Measurements from ENCODE around the gene TBC1D8.
"Not testable (repeated sequence)": the region's sequence is repeated elsewhere in the genome, so short reads cannot be mapped to it uniquely, and the experiment has no call there.

TBC1D8 gene

GRCh38 chr2:101087638-101088037, 63.5 kb downstream of the TBC1D8 start:
- H3K27ac ChIP-seq: no peak overlapping the region
- no peak overlapping the region for H3K4me3 ChIP-seq

- H3K4me3 ChIP-seq: no peak overlapping the region
- no peak overlapping the region for H3K27ac ChIP-seq
Observed at GRCh38 chr2:101083613-101084012, 67.6 kb downstream of the TBC1D8 start.

GRCh38 chr2:101082998-101083397, 68.2 kb downstream of the TBC1D8 start:
- no peak overlapping the region for H3K27ac ChIP-seq
- no peak overlapping the region for H3K4me3 ChIP-seq

- H3K4me3 ChIP-seq: no peak overlapping the region
- peak overlapping the region in 1 of 21 experiments; percentile 11 for H3K27ac ChIP-seq
Observed at GRCh38 chr2:101081375-101081907, 69.7 kb downstream of the TBC1D8 start.

- H3K27ac ChIP-seq: peak overlapping the region in 1 of 21 experiments; percentile 22
- no peak overlapping the region for H3K4me3 ChIP-seq
Observed at GRCh38 chr2:101080211-101081068, 70.7 kb downstream of the TBC1D8 start.

GRCh38 chr2:101076581-101076980, 74.6 kb downstream of the TBC1D8 start:
- H3K27ac ChIP-seq: no peak overlapping the region
- H3K4me3 ChIP-seq: no peak overlapping the region

GRCh38 chr2:101064868-101065549, 86.2 kb downstream of the TBC1D8 start:
- Histone ChIP-seq H3K4me3 (no peak overlapping the region), H3K27ac (peak overlapping the region in 12 of 21 experiments; percentile 12 to 72 (median 61))

- Histone ChIP-seq H3K27ac (peak overlapping the region in 12 of 21 experiments; percentile 1 to 72 (median 47)), H3K4me3 (no peak overlapping the region)
Observed at GRCh38 chr2:101064505-101064867, 86.7 kb downstream of the TBC1D8 start.

- no peak overlapping the region for H3K4me3 ChIP-seq
- peak overlapping the region in 15 of 21 experiments; percentile 1 to 77 (median 46) for H3K27ac ChIP-seq
Observed at GRCh38 chr2:101064125-101064502, 87.1 kb downstream of the TBC1D8 start.

GRCh38 chr2:101063352-101064124, 87.6 kb downstream of the TBC1D8 start:
- no peak overlapping the region for H3K4me3 ChIP-seq
- H3K27ac ChIP-seq: peak overlapping the region in 15 of 21 experiments; percentile 1 to 77 (median 54)

- no peak overlapping the region for H3K4me3 ChIP-seq
- no peak overlapping the region for H3K27ac ChIP-seq
Observed at GRCh38 chr2:101058386-101058785, 92.8 kb downstream of the TBC1D8 start.

- Histone ChIP-seq H3K4me3 (no peak overlapping the region), H3K27ac (no peak overlapping the region)
Observed at GRCh38 chr2:101057051-101057933, 93.9 kb downstream of the TBC1D8 start.

GRCh38 chr2:101053117-101053516, 98.1 kb downstream of the TBC1D8 start:
- Histone ChIP-seq H3K4me3 (no peak overlapping the region), H3K27ac (no peak overlapping the region)

GRCh38 chr2:101052147-101052546, 99.0 kb downstream of the TBC1D8 start:
- H3K4me3 ChIP-seq: no peak overlapping the region

GRCh38 chr2:101050886-101051285, 100.3 kb downstream of the TBC1D8 start:
- H3K27ac ChIP-seq, H3K4me3 ChIP-seq: not testable (repeated sequence)

More at GRCh38 chr2:101052147-101052546, 99.0 kb downstream of the TBC1D8 start:
- H3K27ac ChIP-seq: no peak overlapping the region

GRCh38 chr2:101048756-101049155, 102.4 kb downstream of the TBC1D8 start:
- Histone ChIP-seq H3K27ac (no peak overlapping the region), H3K4me3 (no peak overlapping the region)

- H3K27ac ChIP-seq: peak overlapping the region in 10 of 21 experiments; percentile 3 to 39 (median 16)
- no peak overlapping the region for H3K4me3 ChIP-seq
Observed at GRCh38 chr2:101047774-101048173, 103.4 kb downstream of the TBC1D8 start.

GRCh38 chr2:101047075-101047766, 104.0 kb downstream of the TBC1D8 start:
- peak overlapping the region in 7 of 21 experiments; percentile 3 to 72 (median 33) for H3K27ac ChIP-seq
- no peak overlapping the region for H3K4me3 ChIP-seq

All from skin epidermis (tissue), 12 donors.